Measurements from ENCODE around the gene ANKRD11. TPM values are rescaled to one million over a fixed set of nuclear protein-coding genes. Genes with fewer than 3 reads are reported as not detected.

The ANKRD11 gene
- polyA plus RNA-seq, 1 experiment: 48.1 TPM

DNA sequence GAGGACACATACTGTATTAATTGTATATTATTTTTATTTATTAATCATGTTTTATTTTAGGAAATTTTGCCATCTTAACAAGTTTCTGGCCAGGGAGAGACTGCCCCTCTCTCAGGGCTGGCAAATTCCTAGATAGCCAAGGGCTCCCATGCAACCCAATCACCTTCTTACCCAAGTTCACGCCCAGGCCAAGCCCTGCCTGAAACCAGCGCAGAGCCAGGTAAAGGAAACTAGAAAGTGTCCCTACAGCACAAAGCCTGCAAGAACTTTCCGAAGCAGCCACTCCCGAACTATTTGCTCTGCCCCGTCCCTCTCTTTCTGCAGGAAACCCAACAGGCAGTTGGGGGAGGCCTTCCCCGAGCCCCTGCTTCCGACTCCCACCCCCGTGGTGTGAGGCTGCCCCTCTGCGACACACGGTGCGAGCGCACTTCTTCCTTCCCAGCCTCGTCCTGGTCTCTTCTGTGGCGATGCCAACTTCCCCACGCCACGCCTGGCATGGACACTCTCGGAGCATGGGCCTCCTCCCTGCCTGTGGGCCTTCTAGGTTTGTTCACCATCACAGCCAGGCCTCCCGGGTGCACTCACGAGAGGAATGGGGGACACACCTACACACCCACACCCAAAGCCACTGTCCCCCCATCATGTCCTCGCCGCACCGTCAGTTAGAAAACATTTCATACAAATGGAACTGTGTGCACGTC, 172.5 kb downstream of the ANKRD11 start:
- H3K27me3 ChIP-seq (ENCODE audit: control insufficient read depth, insufficient read depth, low read length): no peaks in the 10 kb centered on the region
- DNase-seq (ENCODE audit: low read depth, low spot score): no peak
- H3K9me3 ChIP-seq (ENCODE audit: control insufficient read depth, insufficient read depth, low read length): peaks cover 13% of the 10 kb centered on the region; the same call in 1 of the 2 replicates
- no peak overlapping the region for H3K4me3 ChIP-seq (ENCODE audit: low read depth, low read length)
- CTCF ChIA-PET: no interaction called here
- TF ChIP-seq, protein P1, sequence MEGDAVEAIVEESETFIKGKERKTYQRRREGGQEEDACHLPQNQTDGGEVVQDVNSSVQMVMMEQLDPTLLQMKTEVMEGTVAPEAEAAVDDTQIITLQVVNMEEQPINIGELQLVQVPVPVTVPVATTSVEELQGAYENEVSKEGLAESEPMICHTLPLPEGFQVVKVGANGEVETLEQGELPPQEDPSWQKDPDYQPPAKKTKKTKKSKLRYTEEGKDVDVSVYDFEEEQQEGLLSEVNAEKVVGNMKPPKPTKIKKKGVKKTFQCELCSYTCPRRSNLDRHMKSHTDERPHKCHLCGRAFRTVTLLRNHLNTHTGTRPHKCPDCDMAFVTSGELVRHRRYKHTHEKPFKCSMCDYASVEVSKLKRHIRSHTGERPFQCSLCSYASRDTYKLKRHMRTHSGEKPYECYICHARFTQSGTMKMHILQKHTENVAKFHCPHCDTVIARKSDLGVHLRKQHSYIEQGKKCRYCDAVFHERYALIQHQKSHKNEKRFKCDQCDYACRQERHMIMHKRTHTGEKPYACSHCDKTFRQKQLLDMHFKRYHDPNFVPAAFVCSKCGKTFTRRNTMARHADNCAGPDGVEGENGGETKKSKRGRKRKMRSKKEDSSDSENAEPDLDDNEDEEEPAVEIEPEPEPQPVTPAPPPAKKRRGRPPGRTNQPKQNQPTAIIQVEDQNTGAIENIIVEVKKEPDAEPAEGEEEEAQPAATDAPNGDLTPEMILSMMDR (IDR thresholded peaks at IDR 0.05; ENCODE audit: low read depth, low read length): no peak
- POLR2A ChIA-PET: no interaction called here
- peak overlapping the region; percentile 39 for H3K27ac ChIP-seq (ENCODE audit: low read depth, low read length)

- ChIA-PET POLR2A (no interaction called here), CTCF (no interaction called here)
- TF ChIP-seq, protein P1 (IDR thresholded peaks at IDR 0.05; ENCODE audit: low read depth, low read length): no peak
- H3K27ac ChIP-seq (ENCODE audit: low read depth, low read length): peak overlapping the region; percentile 39
- no peak overlapping the region for H3K4me3 ChIP-seq (ENCODE audit: low read depth, low read length)
- no peak for DNase-seq (ENCODE audit: low read depth, low spot score)
- H3K27me3 ChIP-seq (ENCODE audit: control insufficient read depth, insufficient read depth, low read length): no peaks in the 10 kb centered on the region
- peaks cover 13% of the 10 kb centered on the region; the same call in 1 of the 2 replicates for H3K9me3 ChIP-seq (ENCODE audit: control insufficient read depth, insufficient read depth, low read length)
These were observed 173.2 kb downstream of the ANKRD11 start for GRCh38 chr16:89317101-89317671.

- CTCF ChIA-PET: no interaction called here
- POLR2A ChIA-PET: no interaction called here
- no peaks in the 10 kb centered on the region for H3K27me3 ChIP-seq (ENCODE audit: control insufficient read depth, insufficient read depth, low read length)
- TF ChIP-seq, protein P1 (IDR thresholded peaks at IDR 0.05; ENCODE audit: low read depth, low read length): no peak
- peak overlapping the region; percentile 52 for H3K27ac ChIP-seq (ENCODE audit: low read depth, low read length)
- no peak for DNase-seq (ENCODE audit: low read depth, low spot score)
- peaks cover 13% of the 10 kb centered on the region; the same call in 1 of the 2 replicates for H3K9me3 ChIP-seq (ENCODE audit: control insufficient read depth, insufficient read depth, low read length)
- H3K4me3 ChIP-seq (ENCODE audit: low read depth, low read length): no peak overlapping the region
These were observed 173.7 kb downstream of the ANKRD11 start for GRCh38 chr16:89316701-89317100.

GRCh38 chr16:89315791-89316581, 174.4 kb downstream of the ANKRD11 start:
- TF ChIP-seq, protein P1 (IDR thresholded peaks at IDR 0.05; ENCODE audit: low read depth, low read length): no peak
- DNase-seq (ENCODE audit: low read depth, low spot score): no peak
- Histone ChIP-seq H3K4me3 (ENCODE audit: low read depth, low read length) (no peak overlapping the region), H3K9me3 (ENCODE audit: control insufficient read depth, insufficient read depth, low read length) (peaks cover 13% of the 10 kb centered on the region; the same call in 1 of the 2 replicates), H3K27me3 (ENCODE audit: control insufficient read depth, insufficient read depth, low read length) (no peaks in the 10 kb centered on the region), H3K27ac (ENCODE audit: low read depth, low read length) (peak overlapping the region; percentile 52)
- ChIA-PET CTCF (no interaction called here), POLR2A (interaction anchor here (0.6 kb wide), 1 partner anchor 92 kb away, joined by 4 read pairs; no protein-coding TSS in a partner anchor)
